Vagina (tissue), 2 donors: Measurements from ENCODE around the gene COL5A3. TPM values are rescaled to one million over a fixed set of nuclear protein-coding genes. Genes with fewer than 3 reads are reported as not detected.

Experiments
- DNase-seq, 2 donors: peaks; one replicate each; pipeline ENCODE4 v3.0.0-alpha.2; 2017; ENCODE audit errors: extremely low spot score in 2 of 2
- H3K27ac ChIP-seq: fragments of 200-600 bp; sonication (generic); one replicate; pipeline ENCODE4 v1.5.1; 2019
- H3K27me3 ChIP-seq: fragments of 200-600 bp; sonication (generic); one replicate; pipeline ENCODE4 v1.5.1; 2019
- H3K36me3 ChIP-seq, 2 donors: fragments of 200-600 bp; sonication (generic); one replicate each; pipeline ENCODE4 v1.5.1; 2017 to 2019
- H3K4me1 ChIP-seq: fragments of 200-600 bp; sonication (generic); one replicate; pipeline ENCODE4 v1.5.1; 2019
- H3K4me3 ChIP-seq, 2 donors: fragments of 200-600 bp; sonication (generic); 1 replicate in 1 of 2; 2 replicates in 1 of 2; pipeline ENCODE4 v1.5.1; 2016 to 2019
- H3K9me3 ChIP-seq: fragments of 200-600 bp; sonication (generic); one replicate; pipeline ENCODE4 v1.5.1; 2019
- CTCF ChIP-seq, 3 experiments: fragments of 450-650 bp in 2 of 3; fragments of 200-600 bp in 1 of 3; sonication (generic) in 1 of 3; IDR thresholded peaks; one replicate each; pipeline ENCODE4 v1.5.1; 2017 to 2019; ENCODE audit warnings: antibody characterized with exemption in 3 of 3, mild to moderate bottlenecking in 2 of 3, moderate library complexity in 2 of 3
- POLR2A ChIP-seq, 2 donors: fragments of 450-650 bp; IDR thresholded peaks; one replicate each; pipeline ENCODE4 v1.6.1; 2017; ENCODE audit warnings: antibody characterized with exemption in 2 of 2, mild to moderate bottlenecking in 2 of 2, moderate library complexity in 2 of 2
- POLR2AphosphoS5 ChIP-seq, 2 donors: sonication (generic); formaldehyde crosslinking; IDR thresholded peaks; one replicate each; pipeline ENCODE4 v1.9.0; 2017; ENCODE audit warnings: antibody characterized with exemption in 2 of 2, mild to moderate bottlenecking in 2 of 2, low read depth in 1 of 2; ENCODE audit not compliant: insufficient read depth in 1 of 2
- intact Hi-C: fragments of 100-400 bp; cut with DNase I; formaldehyde crosslinking; loops from one replicate; pipeline ENCODE4 v1.15.1; 2023
- total RNA-seq: library from RNA; depleted of rRNA; stranded (reverse); fragments of >200 nt; gene quantifications from one replicate; pipeline ENCODE4 v1.2.3, GENCODE V29; 2016

Gene COL5A3
- total RNA-seq, 1 donor from 2014 or later: 13.3 TPM

- Histone ChIP-seq H3K36me3 (peaks cover 0 to 24% of the 10 kb centered on the region in 2 donors), H3K27ac (no peak overlapping the region), H3K9me3 (no peaks in the 10 kb centered on the region), H3K27me3 (no peaks in the 10 kb centered on the region), H3K4me3 (no peak overlapping the region), H3K4me1 (no peaks in the 10 kb centered on the region)
- intact Hi-C loops: no loop called here
- TF ChIP-seq POLR2A (IDR thresholded peaks at IDR 0.05): no peak
- TF ChIP-seq CTCF (IDR thresholded peaks at IDR 0.05): no peak
- TF ChIP-seq POLR2AphosphoS5 (IDR thresholded peaks at IDR 0.05; ENCODE audit: insufficient read depth in 1 of 2, low read depth in 1 of 2): no peak
- no peak for DNase-seq
Observed at GRCh38 chr19:9961103-9961502, 49.2 kb downstream of the COL5A3 start.

- intact Hi-C loops: no loop called here
- peaks cover 0 to 18% of the 10 kb centered on the region in 2 donors for H3K36me3 ChIP-seq
- TF ChIP-seq POLR2AphosphoS5 (IDR thresholded peaks at IDR 0.05; ENCODE audit: insufficient read depth in 1 of 2, low read depth in 1 of 2) (no peak), CTCF (IDR thresholded peaks at IDR 0.05) (no peak), POLR2A (IDR thresholded peaks at IDR 0.05) (no peak)
- no peaks in the 10 kb centered on the region for H3K9me3 ChIP-seq
- no peaks in the 10 kb centered on the region for H3K27me3 ChIP-seq
- H3K4me3 ChIP-seq: no peak overlapping the region
- no peak overlapping the region for H3K27ac ChIP-seq
- DNase-seq: no peak
- H3K4me1 ChIP-seq: no peaks in the 10 kb centered on the region
Observed at GRCh38 chr19:9958379-9958821, 51.9 kb downstream of the COL5A3 start.

- Histone ChIP-seq H3K4me1 (no peaks in the 10 kb centered on the region), H3K9me3 (no peaks in the 10 kb centered on the region), H3K36me3 (peaks cover 0 to 11% of the 10 kb centered on the region in 2 donors), H3K4me3 (no peak overlapping the region), H3K27me3 (no peaks in the 10 kb centered on the region), H3K27ac (no peak overlapping the region)
- intact Hi-C loops: no loop called here
- DNase-seq: no peak
- TF ChIP-seq CTCF (IDR thresholded peaks at IDR 0.05) (no peak), POLR2A (IDR thresholded peaks at IDR 0.05) (no peak), POLR2AphosphoS5 (IDR thresholded peaks at IDR 0.05; ENCODE audit: insufficient read depth in 1 of 2, low read depth in 1 of 2) (no peak)
Observed at GRCh38 chr19:9956956-9957355, 53.3 kb downstream of the COL5A3 start.

GRCh38 chr19:9953802-9954542, 56.3 kb downstream of the COL5A3 start:
- TF ChIP-seq CTCF (IDR thresholded peaks at IDR 0.05) (no peak), POLR2AphosphoS5 (IDR thresholded peaks at IDR 0.05; ENCODE audit: insufficient read depth in 1 of 2, low read depth in 1 of 2) (no peak), POLR2A (IDR thresholded peaks at IDR 0.05) (no peak)
- Histone ChIP-seq H3K27ac (no peak overlapping the region), H3K27me3 (no peaks in the 10 kb centered on the region), H3K4me3 (no peak overlapping the region), H3K9me3 (no peaks in the 10 kb centered on the region), H3K36me3 (no peaks in the 10 kb centered on the region), H3K4me1 (no peaks in the 10 kb centered on the region)
- intact Hi-C loops: no loop called here
- DNase-seq: no peak

GRCh38 chr19:9952276-9952675, 58.0 kb downstream of the COL5A3 start:
- no peak for DNase-seq
- intact Hi-C loops: no loop called here

More at GRCh38 chr19:9952276-9952675, 58.0 kb downstream of the COL5A3 start:
- no peaks in the 10 kb centered on the region for H3K27me3 ChIP-seq
- TF ChIP-seq POLR2AphosphoS5 (IDR thresholded peaks at IDR 0.05; ENCODE audit: insufficient read depth in 1 of 2, low read depth in 1 of 2) (no peak), CTCF (IDR thresholded peaks at IDR 0.05) (no peak), POLR2A (IDR thresholded peaks at IDR 0.05) (no peak)
- H3K4me1 ChIP-seq: no peaks in the 10 kb centered on the region
- H3K9me3 ChIP-seq: no peaks in the 10 kb centered on the region
- no peak overlapping the region for H3K27ac ChIP-seq
- H3K36me3 ChIP-seq: no peaks in the 10 kb centered on the region
- no peak overlapping the region for H3K4me3 ChIP-seq
